Left cardiac atrium (tissue), 4 donors: ENCODE data around the gene CNTLN. TPM values are rescaled to one million over a fixed set of nuclear protein-coding genes. Genes with fewer than 3 reads are reported as not detected.

Experiments used
- ATAC-seq, 2 donors: fragments of 200-7000 bp; cut with Tn5 transposase; one replicate each; pipeline ENCODE4 v1.9.1; 2020; ENCODE audit warnings: mild to moderate bottlenecking in 2 of 2, moderate library complexity in 2 of 2
- DNase-seq: peaks from one replicate; pipeline ENCODE4 v3.0.0-alpha.2; 2020
- intact Hi-C, 2 donors: fragments of 100-400 bp; cut with DNase I; formaldehyde crosslinking; loops; one replicate each; pipeline versions ENCODE4 v1.14.1 to v1.15.1; 2022 to 2023
- long read RNA-seq: library from polyadenylated mRNA; unstranded; transcript quantifications from one replicate; pipeline ENCODE4 v2.0.0, GENCODE V29; 2021
- total RNA-seq, 2 donors: library from RNA; stranded (reverse); fragmentation: NEBNext Ultra II Directional; extraction: Animal tissue kit (Norgen Biotek cat#: 25700); gene quantifications; one replicate each; pipeline ENCODE4 v1.2.1, GENCODE V29; 2021
- donor health status: DM: no; HTN: yes; CAD: no.
- donor health status: DM: no; HTN: yes; CAD: no; lungs with severe emphysema.
- donor health status: DM: yes; HTN: yes; CAD: no.
- donor health status: Dilated cardiomyopathy.

Gene CNTLN
- total RNA-seq = 1 to 10 TPM; 4.5 to 5.3 TPM
- long read RNA-seq, partial matches to known transcripts = 0 of 2 reads
- long read RNA-seq, other reads (novel, unspliced or antisense) = 2 of 2 reads

GRCh38 chr9:17134396-17135294 is at the start of gene CNTLN:
Gene CNTLN (plus strand): TSS chr9:17135040. CDS start chr9:17135066, 26 bp downstream.
- peak; percentile 96 to 98 for ATAC-seq
- intact Hi-C loops = no loop called here
- peak; percentile 96 for DNase-seq

GRCh38 chr9:17088566-17088965 is 46.3 kb upstream of the CNTLN start:
- ATAC-seq = no peak
- intact Hi-C loops = no loop called here
- no peak for DNase-seq

- no peak for ATAC-seq
- intact Hi-C loops = no loop called here
- no peak for DNase-seq
Measured at GRCh38 chr9:17090041-17090440, 44.8 kb upstream of the CNTLN start.

- peak in 1 of 2 donors; percentile 46 for ATAC-seq
Measured at GRCh38 chr9:17116400-17116837, 18.4 kb upstream of the CNTLN start.

GRCh38 chr9:17117372-17117771 is 17.5 kb upstream of the CNTLN start:
- intact Hi-C loops = no loop called here
- DNase-seq (no peak), ATAC-seq (no peak)

More at GRCh38 chr9:17116400-17116837, 18.4 kb upstream of the CNTLN start:
- DNase-seq = no peak
- intact Hi-C loops = loop anchor here in 1 of 2 donors (1.0 kb wide), 1 partner anchor 347 kb away; no protein-coding TSS in a partner anchor

GRCh38 chr9:17120203-17120602 is 14.6 kb upstream of the CNTLN start:
- ATAC-seq (no peak), DNase-seq (no peak)
- intact Hi-C loops = no loop called here

GRCh38 chr9:17121264-17121663 is 13.6 kb upstream of the CNTLN start:
- ATAC-seq (no peak), DNase-seq (no peak)
- intact Hi-C loops = no loop called here

GRCh38 chr9:17130291-17130690 is 4.5 kb upstream of the CNTLN start:
- DNase-seq (no peak), ATAC-seq (no peak)
- intact Hi-C loops = no loop called here

GRCh38 chr9:17130725-17131124 is 4.1 kb upstream of the CNTLN start:
- DNase-seq (no peak), ATAC-seq (no peak)
- intact Hi-C loops = no loop called here

- no peak for ATAC-seq
- DNase-seq = no peak
- intact Hi-C loops = no loop called here
Measured at GRCh38 chr9:17131494-17131893, 3.3 kb upstream of the CNTLN start.

- ATAC-seq = peak; percentile 72 to 82
Measured at GRCh38 chr9:17135295-17136160, 688 bp downstream of the CNTLN start.

GRCh38 chr9:17137566-17137965 is 2.7 kb downstream of the CNTLN start:
- intact Hi-C loops = no loop called here
- ATAC-seq (no peak), DNase-seq (no peak)

More at GRCh38 chr9:17135295-17136160, 688 bp downstream of the CNTLN start:
- intact Hi-C loops = no loop called here
- DNase-seq = peak; percentile 45

GRCh38 chr9:17138503-17138902 is 3.7 kb downstream of the CNTLN start:
- no peak for DNase-seq
- no peak for ATAC-seq
- intact Hi-C loops = no loop called here

GRCh38 chr9:17140418-17140817 is 5.6 kb downstream of the CNTLN start:
- DNase-seq (no peak), ATAC-seq (no peak)
- intact Hi-C loops = no loop called here

GRCh38 chr9:17148324-17148723 is 13.5 kb downstream of the CNTLN start:
- ATAC-seq = no peak
- no peak for DNase-seq
- intact Hi-C loops = no loop called here

- no peak for ATAC-seq
- DNase-seq = no peak
- intact Hi-C loops = no loop called here
Measured at GRCh38 chr9:17159469-17159868, 24.6 kb downstream of the CNTLN start.

GRCh38 chr9:17160327-17160726 is 25.5 kb downstream of the CNTLN start:
- ATAC-seq = no peak
- intact Hi-C loops = no loop called here
- DNase-seq = no peak

GRCh38 chr9:17165764-17166163 is 30.9 kb downstream of the CNTLN start:
- ATAC-seq = no peak
- intact Hi-C loops = no loop called here
- DNase-seq = no peak

GRCh38 chr9:17166346-17166745 is 31.5 kb downstream of the CNTLN start:
- ATAC-seq (no peak), DNase-seq (no peak)
- intact Hi-C loops = no loop called here
